Retinal pigment epithelial cell (primary cell): ENCODE measurements around the gene GSTM3.

Experiments
- DNase-seq: peaks from one replicate; pipeline ENCODE4 v3.0.0-alpha.2; 2010; ENCODE audit warnings: low read depth
- H3K4me3 ChIP-seq: 2 replicates; pipeline ENCODE4 v1.5.1; 2011; ENCODE audit warnings: mild to moderate bottlenecking, low read length, control low read depth, moderate library complexity
- TF ChIP-seq, protein P1 (sequence below): conservative IDR thresholded peaks from 2 replicates; pipeline ENCODE4 v1.5.1; 2011; ENCODE audit warnings: low read depth, low read length, control low read depth, inconsistent platforms

GSTM3 gene

DNA sequence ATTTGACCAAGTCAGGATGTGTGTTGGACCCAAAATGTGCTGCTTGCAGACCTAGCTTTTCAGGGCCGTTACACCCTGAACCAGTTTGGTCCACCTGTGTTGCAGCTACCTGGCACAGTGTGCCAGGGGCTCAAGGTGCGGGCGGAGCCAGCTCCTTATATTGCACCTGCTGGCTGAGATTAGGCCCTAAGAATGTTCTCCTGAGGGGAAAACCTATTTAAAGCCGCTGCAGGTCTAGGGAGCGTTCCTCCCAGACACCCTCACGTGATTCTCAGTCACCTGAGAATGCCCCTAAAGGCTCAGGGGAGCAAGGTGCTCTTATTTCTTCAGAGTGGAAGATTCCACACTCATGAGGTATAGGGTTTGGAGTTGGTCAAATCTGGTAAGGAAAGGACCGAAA, 12.0 kb downstream of the GSTM3 start:
- no peak overlapping the region for H3K4me3 ChIP-seq
- TF ChIP-seq, protein P1, sequence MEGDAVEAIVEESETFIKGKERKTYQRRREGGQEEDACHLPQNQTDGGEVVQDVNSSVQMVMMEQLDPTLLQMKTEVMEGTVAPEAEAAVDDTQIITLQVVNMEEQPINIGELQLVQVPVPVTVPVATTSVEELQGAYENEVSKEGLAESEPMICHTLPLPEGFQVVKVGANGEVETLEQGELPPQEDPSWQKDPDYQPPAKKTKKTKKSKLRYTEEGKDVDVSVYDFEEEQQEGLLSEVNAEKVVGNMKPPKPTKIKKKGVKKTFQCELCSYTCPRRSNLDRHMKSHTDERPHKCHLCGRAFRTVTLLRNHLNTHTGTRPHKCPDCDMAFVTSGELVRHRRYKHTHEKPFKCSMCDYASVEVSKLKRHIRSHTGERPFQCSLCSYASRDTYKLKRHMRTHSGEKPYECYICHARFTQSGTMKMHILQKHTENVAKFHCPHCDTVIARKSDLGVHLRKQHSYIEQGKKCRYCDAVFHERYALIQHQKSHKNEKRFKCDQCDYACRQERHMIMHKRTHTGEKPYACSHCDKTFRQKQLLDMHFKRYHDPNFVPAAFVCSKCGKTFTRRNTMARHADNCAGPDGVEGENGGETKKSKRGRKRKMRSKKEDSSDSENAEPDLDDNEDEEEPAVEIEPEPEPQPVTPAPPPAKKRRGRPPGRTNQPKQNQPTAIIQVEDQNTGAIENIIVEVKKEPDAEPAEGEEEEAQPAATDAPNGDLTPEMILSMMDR: no peak
- DNase-seq: no peak

DNA sequence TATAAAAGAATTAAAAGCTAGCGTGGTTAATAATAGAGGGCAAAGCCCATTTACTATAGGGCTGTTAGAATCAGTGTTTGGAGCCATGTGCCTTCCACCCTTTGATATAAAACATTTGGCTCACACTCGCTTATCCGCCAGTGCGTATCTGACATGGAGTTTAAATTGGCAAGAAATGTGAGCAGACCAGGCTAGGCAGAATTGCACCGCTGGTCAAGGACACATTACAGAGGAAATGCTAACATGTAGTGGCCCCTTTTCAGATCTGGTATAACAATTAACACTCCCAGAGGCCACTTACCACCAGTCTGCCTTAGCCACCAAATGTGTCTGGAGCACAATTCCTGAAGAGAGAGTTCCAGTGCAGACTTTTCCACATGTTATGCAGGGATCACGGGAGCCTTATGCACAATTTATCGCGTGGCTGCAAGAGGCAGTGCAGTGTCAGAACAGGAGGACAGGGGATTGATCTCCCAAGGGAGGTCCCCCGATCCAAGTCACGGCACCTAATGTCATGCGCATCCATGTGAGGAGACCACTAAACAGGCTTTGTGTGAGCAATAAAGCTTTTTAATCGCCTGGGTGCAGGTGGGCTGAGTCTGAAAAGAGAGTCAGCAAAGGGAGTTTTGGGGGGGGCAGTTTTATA, 14.0 kb downstream of the GSTM3 start:
- DNase-seq: no peak
- no peak overlapping the region for H3K4me3 ChIP-seq
- TF ChIP-seq, protein P1: no peak

DNA sequence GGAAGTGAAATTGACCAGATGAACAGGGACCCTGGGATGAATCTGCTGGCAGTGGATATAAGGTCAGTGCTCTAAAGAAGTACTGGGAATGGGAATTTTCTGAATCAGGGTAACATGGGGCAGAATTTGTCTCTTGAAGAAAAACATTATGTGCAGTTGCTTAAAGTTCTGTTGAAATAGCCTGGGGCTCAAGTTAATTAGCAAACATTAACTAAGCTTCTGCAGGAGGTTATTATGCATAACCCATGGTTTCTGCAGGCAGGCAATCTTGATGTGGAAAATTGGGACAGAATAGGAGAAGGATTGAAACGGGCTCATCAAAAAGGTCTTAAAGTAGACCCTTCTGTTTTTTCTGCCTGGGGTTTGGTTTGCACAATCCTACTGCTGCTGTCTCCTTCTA, 14.8 kb downstream of the GSTM3 start:
- no peak overlapping the region for H3K4me3 ChIP-seq
- no peak for DNase-seq
- TF ChIP-seq, protein P1: no peak

DNA sequence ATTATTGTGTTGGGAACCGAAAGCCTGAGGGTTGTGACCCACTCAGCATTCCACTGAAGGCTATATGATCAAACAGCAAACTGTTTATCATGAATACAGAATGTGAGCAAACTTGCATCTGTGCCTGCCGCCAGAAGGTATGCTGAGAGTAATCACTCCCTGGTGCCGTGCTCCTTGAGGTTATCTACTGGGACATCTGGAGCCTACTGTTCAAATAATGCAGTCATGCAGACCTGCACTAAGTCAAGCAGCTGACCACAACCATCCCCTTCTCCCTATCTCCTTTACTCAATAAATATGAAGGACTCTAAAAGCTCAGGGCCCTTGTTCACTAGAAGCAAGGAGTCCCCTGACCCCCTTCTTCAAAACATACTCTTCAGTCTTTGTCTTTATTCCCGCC, 15.3 kb downstream of the GSTM3 start:
- H3K4me3 ChIP-seq: no peak overlapping the region
- TF ChIP-seq, protein P1: no peak
- DNase-seq: no peak

DNA sequence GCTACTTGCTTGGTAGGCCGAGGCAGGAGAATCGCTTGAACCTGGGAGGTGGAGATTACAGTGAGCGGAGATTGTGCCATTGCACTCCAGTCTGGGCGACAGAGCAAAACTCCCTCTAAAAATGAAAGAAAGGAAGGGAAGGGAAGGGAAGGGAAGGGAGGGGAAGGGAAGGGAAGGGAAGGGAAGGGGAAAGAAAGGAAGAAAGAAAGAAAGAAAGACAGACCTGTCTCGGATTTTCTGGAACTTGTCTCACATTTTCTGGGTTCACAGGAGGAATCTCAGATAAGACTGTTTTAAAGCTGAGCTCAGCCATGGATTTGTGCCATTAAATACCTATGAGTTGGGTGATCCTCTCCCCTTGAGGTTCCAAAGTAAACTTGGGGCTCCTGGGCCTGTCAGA, 15.9 kb downstream of the GSTM3 start:
- TF ChIP-seq, protein P1: no peak
- H3K4me3 ChIP-seq: no peak overlapping the region
- no peak for DNase-seq

DNA sequence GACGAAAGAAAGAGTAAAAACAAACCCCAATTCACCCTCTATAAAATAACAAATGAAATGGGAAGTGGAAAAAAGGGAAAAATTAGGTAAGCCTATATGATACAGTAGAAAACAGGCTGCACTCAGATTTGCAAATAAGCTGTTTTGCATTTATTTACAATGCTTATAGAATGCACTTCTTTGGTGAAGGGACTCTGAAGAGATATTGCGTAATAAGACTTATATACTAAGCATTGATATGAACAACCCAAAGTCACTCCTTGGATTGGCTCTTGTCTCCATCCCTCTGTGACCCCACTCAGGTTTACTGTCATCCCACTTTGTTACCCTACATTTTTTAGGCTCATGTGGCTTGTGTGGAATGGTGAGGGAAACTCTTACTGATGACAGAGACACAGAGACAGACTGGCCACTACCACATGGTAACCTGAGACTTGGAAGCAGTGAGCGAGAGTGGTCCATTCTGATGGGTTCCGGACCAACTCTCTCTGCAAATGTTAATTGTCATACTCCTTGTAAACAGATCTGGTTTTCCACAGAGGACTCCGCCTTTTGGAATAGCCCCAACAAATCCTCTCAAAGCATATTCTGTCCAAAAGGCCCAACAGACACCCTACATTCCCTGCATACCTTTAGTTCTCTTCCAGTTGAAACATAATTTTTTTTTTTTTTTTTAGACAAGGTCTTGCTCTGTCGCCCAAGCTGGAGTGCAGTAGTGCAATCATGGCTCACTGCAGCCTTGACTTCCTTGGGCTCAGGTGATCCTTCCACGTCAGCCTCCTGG, 17.7 kb downstream of the GSTM3 start:
- H3K4me3 ChIP-seq: no peak overlapping the region
- no peak for DNase-seq
- TF ChIP-seq, protein P1: no peak

DNA sequence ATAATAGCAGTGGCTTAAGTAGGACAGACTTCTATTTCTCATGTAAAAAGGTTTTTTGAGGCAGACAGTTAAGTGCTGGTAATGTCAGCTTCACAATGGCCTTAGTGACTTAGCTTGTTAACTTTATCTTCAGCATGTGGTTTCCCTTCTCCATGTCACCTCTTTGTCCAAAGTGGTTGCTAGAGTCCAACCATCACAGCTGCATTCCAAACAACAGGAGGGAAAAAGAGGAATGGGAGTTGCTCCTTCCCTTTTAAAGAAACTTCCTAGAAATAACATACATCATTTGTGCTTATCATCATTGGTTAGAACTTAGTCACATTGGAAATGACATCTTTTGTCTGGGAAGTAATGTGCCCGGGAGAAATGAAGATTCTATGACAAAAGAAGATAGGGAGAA, 18.9 kb downstream of the GSTM3 start:
- TF ChIP-seq, protein P1: no peak
- H3K4me3 ChIP-seq: no peak overlapping the region
- no peak for DNase-seq
